Ovary (tissue), 3 donors: ENCODE measurements around the gene AGTR1.

ENCODE experiments used
- EP300 ChIP-seq: sonication (generic); formaldehyde crosslinking; IDR thresholded peaks from one replicate; pipeline ENCODE4 v1.6.1; 2017; ENCODE audit warnings: antibody characterized with exemption
- POLR2A ChIP-seq: fragments of 450-650 bp; IDR thresholded peaks from one replicate; pipeline ENCODE4 v1.6.1; 2017; ENCODE audit warnings: antibody characterized with exemption, mild to moderate bottlenecking, moderate library complexity
- TF ChIP-seq, protein P1 (sequence below), 3 donors: fragments of 450-650 bp in 2 of 3; fragments of 200-600 bp in 1 of 3; IDR thresholded peaks; one replicate each; pipeline versions ENCODE4 v1.5.1 to v1.8.0; 2016 to 2022; ENCODE audit warnings: antibody characterized with exemption in 3 of 3, mild to moderate bottlenecking in 1 of 3
- donor health status: DM: no; HTN: no; CAD: no.

GRCh38 chr3:148748283-148748682 is 50.6 kb downstream of the AGTR1 start:
- TF ChIP-seq POLR2A (no peak), EP300 (no peak)
- TF ChIP-seq, protein P1, sequence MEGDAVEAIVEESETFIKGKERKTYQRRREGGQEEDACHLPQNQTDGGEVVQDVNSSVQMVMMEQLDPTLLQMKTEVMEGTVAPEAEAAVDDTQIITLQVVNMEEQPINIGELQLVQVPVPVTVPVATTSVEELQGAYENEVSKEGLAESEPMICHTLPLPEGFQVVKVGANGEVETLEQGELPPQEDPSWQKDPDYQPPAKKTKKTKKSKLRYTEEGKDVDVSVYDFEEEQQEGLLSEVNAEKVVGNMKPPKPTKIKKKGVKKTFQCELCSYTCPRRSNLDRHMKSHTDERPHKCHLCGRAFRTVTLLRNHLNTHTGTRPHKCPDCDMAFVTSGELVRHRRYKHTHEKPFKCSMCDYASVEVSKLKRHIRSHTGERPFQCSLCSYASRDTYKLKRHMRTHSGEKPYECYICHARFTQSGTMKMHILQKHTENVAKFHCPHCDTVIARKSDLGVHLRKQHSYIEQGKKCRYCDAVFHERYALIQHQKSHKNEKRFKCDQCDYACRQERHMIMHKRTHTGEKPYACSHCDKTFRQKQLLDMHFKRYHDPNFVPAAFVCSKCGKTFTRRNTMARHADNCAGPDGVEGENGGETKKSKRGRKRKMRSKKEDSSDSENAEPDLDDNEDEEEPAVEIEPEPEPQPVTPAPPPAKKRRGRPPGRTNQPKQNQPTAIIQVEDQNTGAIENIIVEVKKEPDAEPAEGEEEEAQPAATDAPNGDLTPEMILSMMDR (IDR thresholded peaks at IDR 0.05) = no peak
